ENCODE data around the gene VCAM1. TPM values are rescaled to one million over a fixed set of nuclear protein-coding genes. Genes with fewer than 3 reads are reported as not detected.

VCAM1 gene
- total RNA-seq, 2 donors from 2014 or later = 3.5 to 7.4 TPM

- Histone ChIP-seq H3K27me3 (no peaks in the 10 kb centered on the region), H3K36me3 (no peaks in the 10 kb centered on the region), H3K9ac (ENCODE audit: low read depth in 2 of 2, low read length in 2 of 2) (no peak overlapping the region), H3K27ac (no peak overlapping the region), H3K4me3 (no peak overlapping the region), H3K9me3 (no peaks in the 10 kb centered on the region), H3K4me1 (no peaks in the 10 kb centered on the region)
- DNase-seq = no peak
- no peak for TF ChIP-seq CTCF (IDR thresholded peaks at IDR 0.05)
- intact Hi-C loops (cut with DNase I) = no loop called here
These were observed 2.3 kb upstream of the VCAM1 start for GRCh38 chr1:100717218-100717617.

DNA sequence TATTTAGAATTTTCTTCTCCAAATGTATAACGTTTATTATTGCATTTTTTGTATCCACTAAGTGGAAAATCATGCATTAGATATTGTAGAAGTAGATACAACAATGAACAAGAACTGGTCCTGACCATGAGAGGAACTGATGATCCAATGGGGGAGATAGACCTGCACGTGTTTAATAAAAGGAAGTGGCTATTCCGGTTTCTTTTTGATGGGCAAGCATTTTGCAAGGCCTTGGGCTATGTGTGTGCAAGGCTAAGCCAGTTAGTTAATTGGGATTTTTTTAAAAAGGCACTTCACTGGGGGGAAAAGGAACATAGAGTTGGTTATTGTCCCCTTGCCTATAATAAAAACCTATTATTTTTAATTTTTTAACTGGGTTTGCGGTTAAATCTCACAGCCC lies 961 bp upstream of the VCAM1 start:
- Histone ChIP-seq H3K27ac (no peak overlapping the region), H3K27me3 (no peaks in the 10 kb centered on the region), H3K36me3 (no peaks in the 10 kb centered on the region), H3K4me3 (no peak overlapping the region), H3K9ac (ENCODE audit: low read depth in 2 of 2, low read length in 2 of 2) (no peak overlapping the region), H3K9me3 (no peaks in the 10 kb centered on the region), H3K4me1 (no peaks in the 10 kb centered on the region)
- DNase-seq = no peak
- TF ChIP-seq CTCF (IDR thresholded peaks at IDR 0.05) = no peak
- intact Hi-C loops (cut with DNase I) = no loop called here

DNA sequence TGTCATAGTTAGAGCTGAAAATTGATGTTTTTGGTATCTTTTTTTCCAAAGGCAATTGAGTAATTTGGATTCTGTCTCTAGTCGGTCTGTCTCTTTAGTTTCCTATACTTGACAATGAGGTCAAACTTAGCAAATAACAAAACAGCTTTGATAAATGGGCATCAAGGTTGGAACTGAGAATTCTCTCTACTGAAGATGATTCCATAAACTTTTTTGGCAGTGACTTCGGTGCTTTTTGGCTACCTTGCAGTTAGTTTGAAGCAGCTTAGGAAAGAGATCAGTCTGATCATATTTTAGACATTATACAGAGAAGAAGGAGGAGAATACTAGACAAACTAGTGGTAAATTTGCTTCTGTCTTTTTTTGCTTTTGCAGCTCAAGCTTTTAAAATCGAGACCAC lies 559 bp downstream of the VCAM1 start:
- Histone ChIP-seq H3K9ac (ENCODE audit: low read depth in 2 of 2, low read length in 2 of 2) (no peak overlapping the region), H3K27ac (no peak overlapping the region), H3K4me3 (no peak overlapping the region), H3K36me3 (no peaks in the 10 kb centered on the region), H3K27me3 (no peaks in the 10 kb centered on the region), H3K4me1 (no peaks in the 10 kb centered on the region), H3K9me3 (no peaks in the 10 kb centered on the region)
- TF ChIP-seq CTCF (IDR thresholded peaks at IDR 0.05) = no peak
- intact Hi-C loops (cut with DNase I) = no loop called here
- no peak for DNase-seq

DNA sequence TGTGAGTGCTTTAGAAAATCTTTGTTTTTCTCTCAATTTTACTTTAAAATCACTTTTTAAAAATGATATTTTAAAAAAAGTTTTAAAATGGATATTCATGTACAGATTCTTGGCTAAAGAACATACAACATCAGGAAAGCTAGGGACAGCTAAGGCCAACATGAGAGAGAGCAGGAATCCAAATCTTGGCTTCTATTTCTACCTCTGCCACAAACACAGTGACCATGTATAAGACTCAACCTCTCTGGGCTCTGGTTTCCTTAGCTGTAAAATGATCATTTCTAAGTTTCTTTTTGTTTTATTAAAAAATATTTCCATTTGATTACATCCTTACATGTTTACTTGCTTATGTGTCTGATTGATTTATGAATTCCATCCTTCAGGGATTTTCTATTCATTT lies 1.2 kb downstream of the VCAM1 start:
- H3K27ac ChIP-seq = peak overlapping the region; percentile 4
- intact Hi-C loops (cut with DNase I) = no loop called here

GRCh38 chr1:100721526-100722207 lies 2.1 kb downstream of the VCAM1 start:
- intact Hi-C loops (cut with DNase I) = no loop called here
- no peaks in the 10 kb centered on the region for H3K36me3 ChIP-seq
- no peaks in the 10 kb centered on the region for H3K4me1 ChIP-seq
- H3K4me3 ChIP-seq = peak overlapping the region; percentile 10
- H3K27me3 ChIP-seq = no peaks in the 10 kb centered on the region
- DNase-seq = peak; percentile 24
- TF ChIP-seq CTCF (IDR thresholded peaks at IDR 0.05) = no peak
- no peaks in the 10 kb centered on the region for H3K9me3 ChIP-seq
- H3K27ac ChIP-seq = peak overlapping the region; percentile 4
- no peak overlapping the region for H3K9ac ChIP-seq (ENCODE audit: low read depth in 2 of 2, low read length in 2 of 2)

More for the DNA sequence above, 1.2 kb downstream of the VCAM1 start:
- Histone ChIP-seq H3K4me3 (no peak overlapping the region), H3K9me3 (no peaks in the 10 kb centered on the region), H3K27me3 (no peaks in the 10 kb centered on the region), H3K9ac (ENCODE audit: low read depth in 2 of 2, low read length in 2 of 2) (no peak overlapping the region), H3K36me3 (no peaks in the 10 kb centered on the region), H3K4me1 (no peaks in the 10 kb centered on the region)
- TF ChIP-seq CTCF (IDR thresholded peaks at IDR 0.05) = no peak
- DNase-seq = no peak

Measured in colonic mucosa (tissue), 4 donors.